Skeletal muscle satellite cell (primary cell): Measurements from ENCODE around the gene CSNK1G3.

Source experiments
- H3K27me3 ChIP-seq: 2 replicates; pipeline ENCODE4 v1.7.0; 2013; ENCODE audit warnings: low read length; ENCODE audit not compliant: control insufficient read depth, insufficient read depth
- H3K36me3 ChIP-seq: 2 replicates; pipeline ENCODE4 v1.7.0; 2013; ENCODE audit warnings: mild to moderate bottlenecking, control low read depth, low read length; ENCODE audit not compliant: insufficient read depth
- H3K4me1 ChIP-seq: 2 replicates; pipeline ENCODE4 v1.7.0; 2013; ENCODE audit warnings: low read length; ENCODE audit not compliant: control insufficient read depth, insufficient read depth
- H3K4me2 ChIP-seq: 2 replicates; pipeline ENCODE4 v1.7.0; 2013; ENCODE audit warnings: mild to moderate bottlenecking, low read length
- H3K4me3 ChIP-seq: 2 replicates; pipeline ENCODE4 v1.7.0; 2013; ENCODE audit warnings: low read length
- H3K9ac ChIP-seq: 2 replicates; pipeline ENCODE4 v1.7.0; 2013; ENCODE audit warnings: mild to moderate bottlenecking, low read depth, low read length, moderate library complexity
- H3K9me3 ChIP-seq: replicated peaks from 2 replicates; pipeline ENCODE4 v1.7.0; 2013; ENCODE audit warnings: mild to moderate bottlenecking, control low read depth, low read length

CSNK1G3 gene

GRCh38 chr5:123651234-123651633 lies 139.3 kb downstream of the CSNK1G3 start:
- Histone ChIP-seq H3K4me1 (no peaks in the 10 kb centered on the region), H3K4me3 (no peak overlapping the region), H3K27me3 (no peaks in the 10 kb centered on the region), H3K9ac (no peak overlapping the region), H3K36me3 (no peaks in the 10 kb centered on the region), H3K9me3 (no peaks in the 10 kb centered on the region), H3K4me2 (no peak overlapping the region)

DNA sequence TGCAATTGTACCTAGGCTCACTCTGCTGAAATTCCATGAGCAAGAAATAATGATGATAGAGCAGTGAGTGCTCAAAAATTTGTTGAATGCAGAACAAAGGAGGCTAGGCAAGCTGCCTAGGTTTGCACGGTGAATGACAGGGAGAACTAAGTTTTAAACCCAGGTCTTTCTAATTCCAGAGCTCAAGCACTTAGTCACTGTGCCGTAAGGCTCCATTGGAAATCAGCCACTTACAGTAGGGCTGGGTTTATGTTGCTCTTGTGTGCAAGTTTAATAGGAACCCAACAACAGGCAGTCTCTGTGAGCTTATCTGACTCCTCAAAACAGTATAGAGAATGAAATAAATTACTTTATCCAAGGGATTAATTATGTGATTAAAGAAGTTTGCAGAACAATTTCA lies 147.0 kb downstream of the CSNK1G3 start:
- peaks cover 3% of the 10 kb centered on the region for H3K4me1 ChIP-seq
- no peak overlapping the region for H3K4me2 ChIP-seq
- H3K9me3 ChIP-seq: peaks cover 3% of the 10 kb centered on the region
- no peak overlapping the region for H3K4me3 ChIP-seq
- H3K27me3 ChIP-seq: no peaks in the 10 kb centered on the region
- H3K9ac ChIP-seq: no peak overlapping the region
- no peaks in the 10 kb centered on the region for H3K36me3 ChIP-seq

DNA sequence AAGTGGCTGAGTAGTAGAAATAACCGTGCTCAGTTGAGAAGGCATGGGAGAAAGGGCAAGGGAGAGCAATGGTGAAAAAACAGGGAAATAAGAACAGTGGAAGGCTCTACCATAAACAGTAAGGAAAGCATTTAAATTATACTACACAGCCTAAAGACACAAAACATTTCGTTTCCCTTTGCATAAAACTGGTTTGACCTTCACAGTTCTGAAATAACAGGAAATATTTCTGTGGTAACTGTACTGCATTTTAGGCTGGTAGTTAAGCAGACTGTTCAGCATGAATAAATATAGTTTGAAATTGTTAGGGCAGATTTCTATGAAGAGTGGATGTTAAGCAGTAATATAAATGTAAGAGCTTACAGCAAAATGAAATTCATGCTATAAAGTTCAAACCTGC lies 147.5 kb downstream of the CSNK1G3 start:
- H3K4me3 ChIP-seq: no peak overlapping the region
- no peak overlapping the region for H3K4me2 ChIP-seq
- peaks cover 6% of the 10 kb centered on the region for H3K9me3 ChIP-seq
- peaks cover 3% of the 10 kb centered on the region for H3K4me1 ChIP-seq
- no peaks in the 10 kb centered on the region for H3K36me3 ChIP-seq
- H3K9ac ChIP-seq: no peak overlapping the region
- H3K27me3 ChIP-seq: no peaks in the 10 kb centered on the region

GRCh38 chr5:123664961-123665360 lies 153.0 kb downstream of the CSNK1G3 start:
- Histone ChIP-seq H3K4me3 (no peak overlapping the region), H3K9me3 (peaks cover 9% of the 10 kb centered on the region), H3K4me1 (no peaks in the 10 kb centered on the region), H3K9ac (no peak overlapping the region), H3K27me3 (no peaks in the 10 kb centered on the region), H3K36me3 (no peaks in the 10 kb centered on the region), H3K4me2 (no peak overlapping the region)

GRCh38 chr5:123665822-123666371 lies 153.9 kb downstream of the CSNK1G3 start:
- H3K36me3 ChIP-seq: no peaks in the 10 kb centered on the region
- H3K27me3 ChIP-seq: no peaks in the 10 kb centered on the region
- H3K4me3 ChIP-seq: no peak overlapping the region
- peaks cover 9% of the 10 kb centered on the region for H3K9me3 ChIP-seq
- H3K9ac ChIP-seq: no peak overlapping the region
- no peak overlapping the region for H3K4me2 ChIP-seq
- H3K4me1 ChIP-seq: no peaks in the 10 kb centered on the region
